Nephron progenitor cell (in vitro differentiated cells): Measurements from ENCODE around the gene IL17RD.

ENCODE experiments used
- DNase-seq: peaks from one replicate; pipeline ENCODE4 v3.0.0; 2021
- H3K27ac Mint-ChIP-seq: 2 replicates; pipeline ENCODE4 v1.8.0; 2021; ENCODE audit warnings: mild to moderate bottlenecking, moderate library complexity, mixed read lengths
- H3K27me3 Mint-ChIP-seq: 2 replicates; pipeline ENCODE4 v1.8.0; 2021; ENCODE audit warnings: mild to moderate bottlenecking, low read depth, mixed read lengths; ENCODE audit not compliant: poor library complexity
- H3K36me3 Mint-ChIP-seq: 2 replicates; pipeline ENCODE4 v1.8.0; 2021; ENCODE audit warnings: low read depth, mixed read lengths
- H3K4me1 Mint-ChIP-seq: 2 replicates; pipeline ENCODE4 v1.8.0; 2021; ENCODE audit warnings: mixed read lengths
- H3K4me3 Mint-ChIP-seq: 2 replicates; pipeline ENCODE4 v1.8.0; 2021; ENCODE audit warnings: mild to moderate bottlenecking, moderate library complexity, mixed read lengths
- H3K9me3 Mint-ChIP-seq: 2 replicates; pipeline ENCODE4 v1.8.0; 2021; ENCODE audit warnings: mild to moderate bottlenecking, moderate library complexity, mixed read lengths
- CTCF ChIP-seq: fragments of 200-600 bp; sonication (generic); IDR thresholded peaks from 2 replicates; pipeline ENCODE4 v1.5.0; 2021; ENCODE audit warnings: antibody characterized with exemption

The IL17RD gene

DNA sequence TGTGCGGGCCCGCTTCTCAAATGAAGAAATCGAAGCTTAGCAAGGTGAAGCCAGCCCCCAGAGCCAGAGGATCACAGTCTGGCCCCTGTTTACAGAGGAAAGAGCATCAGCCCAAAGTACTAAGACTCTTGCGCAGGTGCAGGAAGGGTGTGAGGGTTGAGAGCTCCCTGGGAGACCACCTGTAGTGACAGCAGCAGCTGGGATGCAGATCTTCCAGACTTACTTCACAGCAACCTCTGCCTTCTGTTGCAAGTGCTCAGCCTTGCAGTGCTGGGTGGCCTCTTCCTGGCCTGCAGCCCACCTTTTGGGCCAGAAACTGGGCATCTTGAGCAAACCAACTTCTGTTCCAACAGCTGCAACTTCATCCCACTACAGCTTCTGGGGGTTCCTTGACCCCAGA lies 85.0 kb downstream of the IL17RD start:
- no peak overlapping the region for H3K27ac Mint-ChIP-seq
- TF ChIP-seq CTCF, result no peak
- H3K4me1 Mint-ChIP-seq, result peaks cover 30% of the 10 kb centered on the region
- H3K9me3 Mint-ChIP-seq, result no peaks in the 10 kb centered on the region
- peaks cover 16% of the 10 kb centered on the region for H3K27me3 Mint-ChIP-seq
- peaks cover 16% of the 10 kb centered on the region for H3K36me3 Mint-ChIP-seq
- no peak for DNase-seq
- peak overlapping the region; percentile 77 for H3K4me3 Mint-ChIP-seq

- DNase-seq, result no peak
- no peak for TF ChIP-seq CTCF
- Mint-ChIP-seq H3K36me3 (peaks cover 18% of the 10 kb centered on the region), H3K9me3 (no peaks in the 10 kb centered on the region), H3K4me1 (peaks cover 25% of the 10 kb centered on the region), H3K27me3 (peaks cover 20% of the 10 kb centered on the region), H3K27ac (no peak overlapping the region), H3K4me3 (peak overlapping the region; percentile 77)
Measured at GRCh38 chr3:57079474-57079831, 85.7 kb downstream of the IL17RD start.

- Mint-ChIP-seq H3K9me3 (no peaks in the 10 kb centered on the region), H3K4me3 (peak overlapping the region; percentile 84), H3K4me1 (peaks cover 25% of the 10 kb centered on the region), H3K27me3 (peaks cover 20% of the 10 kb centered on the region), H3K27ac (no peak overlapping the region), H3K36me3 (peaks cover 18% of the 10 kb centered on the region)
- peak; percentile 85 for DNase-seq
- no peak for TF ChIP-seq CTCF
Measured at GRCh38 chr3:57078635-57079473, 86.3 kb downstream of the IL17RD start.

- Mint-ChIP-seq H3K4me3 (peak overlapping the region; percentile 84), H3K27ac (peak overlapping the region; percentile 36), H3K4me1 (peaks cover 25% of the 10 kb centered on the region), H3K36me3 (peaks cover 15% of the 10 kb centered on the region), H3K27me3 (peaks cover 20% of the 10 kb centered on the region), H3K9me3 (no peaks in the 10 kb centered on the region)
- DNase-seq, result peak; percentile 58
- TF ChIP-seq CTCF, result no peak
Measured at GRCh38 chr3:57078344-57078634, 86.9 kb downstream of the IL17RD start.

DNA sequence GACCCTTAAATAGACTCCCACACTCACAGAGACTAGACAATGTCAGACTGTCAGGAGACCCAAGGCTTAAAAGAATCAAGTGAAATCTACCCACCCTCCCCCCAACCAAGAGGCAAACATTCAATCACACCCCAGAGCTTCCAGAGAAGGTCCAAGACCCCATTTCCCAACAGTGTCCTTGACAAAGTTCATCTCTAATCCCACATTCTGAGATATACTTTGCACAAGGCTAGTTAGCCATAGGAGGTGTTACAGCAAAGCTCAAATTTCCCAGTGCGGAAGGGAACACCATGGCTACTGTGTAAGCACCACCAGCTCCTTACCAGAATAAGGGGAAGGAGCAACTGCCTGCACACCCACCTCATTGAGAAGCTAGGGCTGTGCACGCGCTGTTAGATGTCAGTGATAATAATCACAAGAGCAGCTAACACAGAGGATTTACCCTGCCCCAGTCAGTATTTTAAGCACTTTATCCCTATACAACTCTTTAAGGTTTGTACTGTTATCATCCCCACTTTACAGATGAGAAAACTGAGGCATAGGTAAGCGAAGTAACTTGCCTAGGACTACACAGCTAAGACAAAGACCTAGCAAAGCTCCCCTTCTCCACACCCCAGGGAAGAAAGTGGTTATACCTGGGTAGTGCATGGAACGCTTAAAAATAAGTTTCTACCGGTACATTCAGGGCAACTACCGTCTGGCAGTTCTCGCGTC lies 87.4 kb downstream of the IL17RD start:
- H3K27me3 Mint-ChIP-seq, result peaks cover 20% of the 10 kb centered on the region
- no peaks in the 10 kb centered on the region for H3K9me3 Mint-ChIP-seq
- peak overlapping the region; percentile 36 for H3K27ac Mint-ChIP-seq
- H3K4me1 Mint-ChIP-seq, result peaks cover 25% of the 10 kb centered on the region
- peaks cover 15% of the 10 kb centered on the region for H3K36me3 Mint-ChIP-seq
- no peak for TF ChIP-seq CTCF
- H3K4me3 Mint-ChIP-seq, result peak overlapping the region; percentile 84
- DNase-seq, result no peak
